Neural progenitor cell (in vitro differentiated cells): Measurements from ENCODE around the gene RNF11.

Source experiments
- EZH2 ChIP-seq: fragments of 200-600 bp; sonication (generic); IDR thresholded peaks from 2 replicates; pipeline ENCODE4 v1.6.1; 2017; ENCODE audit warnings: antibody characterized with exemption, mild to moderate bottlenecking, moderate library complexity
- EZH2phosphoT487 ChIP-seq: fragments of 200-600 bp; sonication (generic); IDR thresholded peaks from 2 replicates; pipeline ENCODE4 v1.6.1; 2017; ENCODE audit warnings: antibody characterized with exemption
- TF ChIP-seq, protein P1 (sequence below): fragments of 200-600 bp; sonication (generic); IDR thresholded peaks from 2 replicates; pipeline ENCODE4 v1.5.1; 2017; ENCODE audit warnings: antibody characterized with exemption, mild to moderate bottlenecking

GRCh38 chr1:51265618-51266017, 29.5 kb downstream of the RNF11 start:
- TF ChIP-seq, protein P1, sequence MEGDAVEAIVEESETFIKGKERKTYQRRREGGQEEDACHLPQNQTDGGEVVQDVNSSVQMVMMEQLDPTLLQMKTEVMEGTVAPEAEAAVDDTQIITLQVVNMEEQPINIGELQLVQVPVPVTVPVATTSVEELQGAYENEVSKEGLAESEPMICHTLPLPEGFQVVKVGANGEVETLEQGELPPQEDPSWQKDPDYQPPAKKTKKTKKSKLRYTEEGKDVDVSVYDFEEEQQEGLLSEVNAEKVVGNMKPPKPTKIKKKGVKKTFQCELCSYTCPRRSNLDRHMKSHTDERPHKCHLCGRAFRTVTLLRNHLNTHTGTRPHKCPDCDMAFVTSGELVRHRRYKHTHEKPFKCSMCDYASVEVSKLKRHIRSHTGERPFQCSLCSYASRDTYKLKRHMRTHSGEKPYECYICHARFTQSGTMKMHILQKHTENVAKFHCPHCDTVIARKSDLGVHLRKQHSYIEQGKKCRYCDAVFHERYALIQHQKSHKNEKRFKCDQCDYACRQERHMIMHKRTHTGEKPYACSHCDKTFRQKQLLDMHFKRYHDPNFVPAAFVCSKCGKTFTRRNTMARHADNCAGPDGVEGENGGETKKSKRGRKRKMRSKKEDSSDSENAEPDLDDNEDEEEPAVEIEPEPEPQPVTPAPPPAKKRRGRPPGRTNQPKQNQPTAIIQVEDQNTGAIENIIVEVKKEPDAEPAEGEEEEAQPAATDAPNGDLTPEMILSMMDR: no peak
- TF ChIP-seq EZH2 (no peak), EZH2phosphoT487 (no peak)
